ENCODE results near the gene CHTF18. TPM values are rescaled to one million over a fixed set of nuclear protein-coding genes. Genes with fewer than 3 reads are reported as not detected.
"Not testable (repeated sequence)": the region's sequence is repeated elsewhere in the genome, so short reads cannot be mapped to it uniquely, and the experiment has no call there.

The CHTF18 gene
- total and polyA plus RNA-seq, 9 donors = 0.32 to 25.5 (median 18.7) TPM

- Histone ChIP-seq H3K9me3 (peaks cover 0 to 14% of the 10 kb centered on the region in 2 donors), H3K27ac (no peak overlapping the region), H3K27me3 (no peaks in the 10 kb centered on the region), H3K4me1 (ENCODE audit: insufficient read depth) (no peaks in the 10 kb centered on the region), H3K36me3 (no peaks in the 10 kb centered on the region), H3K4me3 (no peak overlapping the region)
- TF ChIP-seq CTCF (IDR thresholded peaks at IDR 0.05) (no peak), POLR2A (IDR thresholded peaks at IDR 0.05) (no peak), EP300 (IDR thresholded peaks at IDR 0.05) (no peak)
- 45 to 55% (median 51%) methylated on average over 33 to 35 of the region's 35 CpGs for WGBS, 3 donors
- intact Hi-C loops (cut with DNase I) = no loop called here
- no peak for DNase-seq
Observed at GRCh38 chr16:832652-833336, 44.4 kb downstream of the CHTF18 start.

GRCh38 chr16:833411-833810 lies 45.0 kb downstream of the CHTF18 start:
- 68 to 91% (median 78%) methylated on average over 14 of the region's 14 CpGs for WGBS, 3 donors
- no peak for DNase-seq
- TF ChIP-seq EP300 (IDR thresholded peaks at IDR 0.05) (no peak), CTCF (IDR thresholded peaks at IDR 0.05) (no peak), POLR2A (IDR thresholded peaks at IDR 0.05) (no peak)
- H3K27me3 ChIP-seq = no peaks in the 10 kb centered on the region
- intact Hi-C loops (cut with DNase I) = no loop called here
- no peak overlapping the region for H3K27ac ChIP-seq
- no peaks in the 10 kb centered on the region for H3K36me3 ChIP-seq
- H3K4me1 ChIP-seq (ENCODE audit: insufficient read depth) = no peaks in the 10 kb centered on the region
- peaks cover 0 to 14% of the 10 kb centered on the region in 2 donors for H3K9me3 ChIP-seq
- H3K4me3 ChIP-seq = no peak overlapping the region

GRCh38 chr16:835373-835772 lies 47.0 kb downstream of the CHTF18 start:
- H3K4me3 ChIP-seq = no peak overlapping the region
- 86 to 95% (median 87%) methylated on average over 10 of the region's 10 CpGs for WGBS, 3 donors
- H3K27me3 ChIP-seq = no peaks in the 10 kb centered on the region
- H3K27ac ChIP-seq = no peak overlapping the region
- no peaks in the 10 kb centered on the region for H3K4me1 ChIP-seq (ENCODE audit: insufficient read depth)
- intact Hi-C loops (cut with DNase I) = no loop called here
- TF ChIP-seq POLR2A (IDR thresholded peaks at IDR 0.05) = no peak
- no peaks in the 10 kb centered on the region for H3K36me3 ChIP-seq
- H3K9me3 ChIP-seq = peaks cover 0 to 14% of the 10 kb centered on the region in 2 donors
- DNase-seq = no peak

GRCh38 chr16:836221-836620 lies 47.8 kb downstream of the CHTF18 start:
- Histone ChIP-seq H3K4me1 (ENCODE audit: insufficient read depth) (no peaks in the 10 kb centered on the region), H3K9me3 (peaks cover 0 to 14% of the 10 kb centered on the region in 2 donors), H3K36me3 (no peaks in the 10 kb centered on the region), H3K27me3 (no peaks in the 10 kb centered on the region), H3K4me3 (no peak overlapping the region), H3K27ac (no peak overlapping the region)
- intact Hi-C loops (cut with DNase I) = no loop called here
- TF ChIP-seq CTCF (IDR thresholded peaks at IDR 0.05) = no peak
- TF ChIP-seq POLR2A (IDR thresholded peaks at IDR 0.05) = no peak
- TF ChIP-seq EP300 (IDR thresholded peaks at IDR 0.05) = no peak
- 87 to 91% (median 88%) methylated on average over 4 of the region's 4 CpGs for WGBS, 3 donors
- no peak for DNase-seq

- intact Hi-C loops (cut with DNase I); H3K27me3 ChIP-seq; H3K36me3 ChIP-seq; H3K4me1 ChIP-seq (ENCODE audit: insufficient read depth); H3K27ac ChIP-seq; H3K4me3 ChIP-seq; DNase-seq: not testable (repeated sequence)
- 89 to 93% (median 92%) methylated on average over 3 of the region's 3 CpGs for WGBS, 3 donors
- peaks cover 0 to 14% of the 10 kb centered on the region in 2 donors for H3K9me3 ChIP-seq
Observed at GRCh38 chr16:836822-837221, 48.4 kb downstream of the CHTF18 start.
